ENCODE measurements around the gene CTDP1. TPM values are rescaled to one million over a fixed set of nuclear protein-coding genes. Genes with fewer than 3 reads are reported as not detected.

The CTDP1 gene
- total and polyA plus RNA-seq, 9 of the 15 experiments (the other 6 are each of a cell fraction or from before 2014, with no cell fraction given), result 0.07 to 19.2 (median 4.0) TPM

- TF ChIP-seq NFE2L1 (tag; IDR thresholded peaks at IDR 0.05; ENCODE audit: borderline replicate concordance, low read depth) (no peak), CREBBP (IDR thresholded peaks at IDR 0.05; ENCODE audit: low read depth, low read length) (no peak), E2F1 (CRISPR knock-in tag; IDR thresholded peaks at IDR 0.05) (no peak), DIDO1 (tag; IDR thresholded peaks at IDR 0.05; ENCODE audit: low read depth) (no peak), KLF13 (tag; IDR thresholded peaks at IDR 0.05; ENCODE audit: borderline replicate concordance, low read depth) (no peak), ZNF239 (CRISPR knock-in tag; IDR thresholded peaks at IDR 0.05) (no peak)
- TF ChIP-seq, protein P1, sequence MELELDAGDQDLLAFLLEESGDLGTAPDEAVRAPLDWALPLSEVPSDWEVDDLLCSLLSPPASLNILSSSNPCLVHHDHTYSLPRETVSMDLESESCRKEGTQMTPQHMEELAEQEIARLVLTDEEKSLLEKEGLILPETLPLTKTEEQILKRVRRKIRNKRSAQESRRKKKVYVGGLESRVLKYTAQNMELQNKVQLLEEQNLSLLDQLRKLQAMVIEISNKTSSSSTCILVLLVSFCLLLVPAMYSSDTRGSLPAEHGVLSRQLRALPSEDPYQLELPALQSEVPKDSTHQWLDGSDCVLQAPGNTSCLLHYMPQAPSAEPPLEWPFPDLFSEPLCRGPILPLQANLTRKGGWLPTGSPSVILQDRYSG (tag; conservative IDR thresholded peaks at IDR 0.05; ENCODE audit: low read depth), result no peak
Measured at GRCh38 chr18:79738041-79738461, 58.4 kb downstream of the CTDP1 start (continued).
